NCI-H526 treated with DMSO at 0.1 percent for 48 hours (cell line): Measurements from ENCODE around the gene HTR2A.
A peak's percentile ranks its signal among the peaks of the same experiment; 100 is the strongest.

Experiments
- DNase-seq: peaks from one replicate; lab custom pipeline; 2025; lab: John Stamatoyannopoulos, UW

The HTR2A gene

DNA sequence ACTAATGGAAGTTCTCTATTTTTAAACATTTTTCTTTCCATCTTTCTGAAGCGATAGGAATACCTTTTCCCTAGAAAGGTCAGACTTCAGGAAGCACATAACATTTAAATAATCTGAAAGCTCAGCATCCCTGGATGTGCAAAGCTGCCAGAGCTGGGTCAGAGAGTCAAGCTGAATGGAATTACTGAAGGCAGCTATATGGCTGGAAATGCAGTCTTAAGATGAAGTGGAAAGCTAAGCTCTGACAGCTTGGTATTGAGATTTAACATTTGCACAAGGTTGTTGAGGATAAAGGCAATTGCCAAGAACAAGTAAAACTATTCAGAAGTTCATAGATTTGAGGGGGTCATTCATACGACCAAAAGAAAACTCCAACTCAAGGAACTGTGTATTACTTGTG lies 28.8 kb downstream of the HTR2A start:
- DNase-seq, result no peak

DNA sequence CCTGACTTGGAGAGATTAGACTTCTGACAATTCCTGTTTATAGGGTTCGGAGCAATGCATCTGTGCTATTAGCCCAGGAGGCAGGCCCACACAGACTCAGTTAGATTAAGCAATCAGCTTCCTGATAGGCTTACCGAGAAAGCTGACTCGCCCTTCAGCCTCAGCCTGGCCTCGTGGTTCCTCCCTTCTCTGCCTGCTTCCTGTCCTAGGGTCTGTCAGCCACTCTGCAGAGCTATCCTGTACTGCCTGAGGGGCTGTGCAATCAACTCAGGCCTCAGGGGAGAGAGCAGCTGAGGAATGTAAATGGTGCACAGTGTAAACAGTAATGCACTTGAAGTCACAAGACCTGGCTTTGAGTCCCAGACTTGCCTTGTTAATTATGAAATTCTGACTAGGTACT lies 30.7 kb downstream of the HTR2A start:
- DNase-seq, result no peak

DNA sequence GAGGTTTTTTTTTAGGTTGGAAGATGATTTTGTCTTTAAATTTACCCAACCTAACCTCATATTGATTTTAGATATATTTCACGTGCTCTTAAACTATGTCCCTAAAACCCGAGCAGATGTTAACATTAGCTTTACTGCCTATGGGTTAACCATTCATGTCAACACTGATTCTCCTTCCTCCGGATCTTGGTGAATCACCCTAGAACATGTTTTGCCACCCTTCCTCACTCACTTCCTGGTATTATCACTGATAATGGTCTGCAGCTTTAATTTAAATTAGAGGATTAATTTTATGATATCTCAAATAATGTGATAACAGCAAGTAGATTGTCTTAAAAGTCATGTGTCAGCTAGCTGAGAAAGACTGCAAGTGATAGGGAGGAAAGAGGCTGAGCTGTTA lies 31.9 kb downstream of the HTR2A start:
- DNase-seq, result no peak

DNA sequence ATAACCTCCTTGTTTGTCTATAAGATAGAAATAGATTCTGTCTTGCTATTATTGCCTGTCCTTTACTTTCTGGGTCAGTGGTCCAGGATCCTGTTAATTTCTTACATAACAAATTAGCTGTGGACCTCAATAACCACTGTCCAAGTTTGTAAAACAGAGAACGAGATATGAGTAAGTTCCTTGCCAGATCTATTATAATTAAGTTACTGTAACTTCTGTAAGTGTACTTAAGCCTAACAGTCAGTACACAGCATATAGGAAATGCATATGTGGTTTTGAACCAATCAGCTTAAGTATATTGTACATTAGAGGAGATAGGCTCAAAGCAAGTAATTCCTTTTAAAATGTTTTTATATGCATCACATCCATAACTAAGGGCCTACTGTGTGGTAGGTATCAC lies 34.9 kb downstream of the HTR2A start:
- DNase-seq, result no peak

DNA sequence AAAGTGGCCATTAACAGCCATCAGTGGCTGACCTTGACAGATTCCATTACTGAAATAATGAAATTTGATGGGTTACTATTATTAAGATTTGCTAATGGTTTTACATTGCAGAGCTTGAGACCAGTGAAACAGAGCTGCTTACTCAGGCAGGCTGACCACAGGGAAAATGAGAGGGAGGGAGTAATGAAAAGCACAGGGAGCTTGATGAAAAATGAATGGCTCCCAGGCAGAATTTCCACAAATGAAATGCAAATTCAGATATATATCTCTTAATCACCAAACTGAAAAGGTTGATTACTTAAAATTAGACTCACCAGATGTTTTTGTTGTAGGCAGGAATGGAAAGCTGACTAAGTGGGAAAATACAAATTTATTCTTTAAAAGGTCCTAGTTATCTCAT lies 36.1 kb downstream of the HTR2A start:
- DNase-seq, result no peak

DNA sequence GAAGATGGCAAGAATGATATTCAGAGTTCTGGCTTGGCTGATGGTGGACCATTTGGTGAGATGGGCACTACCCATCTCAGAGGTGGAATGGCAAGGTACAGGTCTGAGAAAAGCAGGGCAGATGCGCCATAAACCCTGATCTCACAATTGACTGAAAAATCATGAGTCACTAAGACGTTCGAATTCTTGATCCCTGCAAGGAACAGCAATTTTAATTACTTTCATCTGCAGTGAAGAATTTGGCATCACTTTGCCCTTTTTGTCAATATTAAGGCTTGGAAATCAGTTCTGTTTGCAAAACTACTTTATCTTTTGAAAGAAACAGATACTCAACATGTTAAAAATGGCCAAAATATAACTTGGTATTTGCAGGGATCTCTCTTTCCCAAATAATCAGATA lies 38.1 kb downstream of the HTR2A start:
- DNase-seq, result no peak

DNA sequence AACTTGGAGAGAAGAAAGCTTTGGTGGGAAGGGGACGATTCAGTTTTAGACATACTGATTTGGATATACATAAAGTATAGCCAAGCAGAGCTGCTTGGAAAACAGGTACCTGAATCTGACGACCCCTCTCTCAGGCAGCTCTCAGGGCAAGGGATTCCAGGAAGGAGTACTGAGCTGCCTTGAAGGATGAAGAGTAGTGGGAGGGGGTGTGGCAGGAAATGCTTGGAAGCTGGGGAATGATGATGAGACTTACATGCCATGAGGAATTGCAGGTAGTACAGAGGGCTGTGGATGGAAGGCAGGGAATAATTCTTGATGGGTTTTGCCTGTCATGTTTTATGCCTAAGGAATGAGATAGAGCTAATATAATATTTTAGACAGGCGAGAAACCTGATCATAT lies 38.7 kb downstream of the HTR2A start:
- no peak for DNase-seq

DNA sequence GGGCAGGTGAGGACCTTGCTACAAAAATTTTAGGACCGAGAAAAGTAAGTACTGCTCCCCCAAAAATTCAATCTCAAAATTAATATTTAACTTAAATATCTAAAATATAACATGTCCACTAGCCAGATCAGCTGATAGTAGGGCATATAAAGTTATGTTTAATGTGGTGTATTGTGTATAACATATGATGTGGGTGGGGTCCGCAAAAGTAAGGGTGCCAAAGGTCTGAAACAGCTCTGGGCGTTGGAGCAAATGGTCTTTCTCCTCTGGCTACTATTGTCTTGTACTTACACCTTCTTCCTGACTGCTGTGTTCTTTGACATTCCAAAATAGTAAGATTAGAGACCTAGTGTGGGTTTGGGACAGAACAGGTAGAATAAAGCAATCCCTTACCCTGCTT lies 41.2 kb downstream of the HTR2A start:
- no peak for DNase-seq

DNA sequence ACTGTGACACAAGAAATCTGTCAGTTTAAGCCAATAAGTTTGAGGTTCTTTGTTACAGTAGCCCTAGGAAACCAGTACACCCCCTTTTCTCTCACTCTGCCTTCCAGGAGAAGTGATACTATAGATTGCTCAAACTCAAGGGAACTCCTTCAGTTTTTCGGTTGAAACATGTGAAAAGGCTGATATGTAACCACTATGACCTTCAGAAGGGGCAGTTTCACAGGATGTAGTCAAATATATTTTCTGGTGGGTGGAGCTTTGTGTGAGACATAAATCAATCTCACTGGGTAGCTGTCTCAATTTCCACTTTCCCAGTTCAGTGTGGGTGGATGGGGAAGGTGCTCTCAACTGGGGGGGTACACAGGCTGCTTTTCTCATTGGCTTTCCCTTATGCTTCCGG lies 41.7 kb downstream of the HTR2A start:
- DNase-seq, result no peak

DNA sequence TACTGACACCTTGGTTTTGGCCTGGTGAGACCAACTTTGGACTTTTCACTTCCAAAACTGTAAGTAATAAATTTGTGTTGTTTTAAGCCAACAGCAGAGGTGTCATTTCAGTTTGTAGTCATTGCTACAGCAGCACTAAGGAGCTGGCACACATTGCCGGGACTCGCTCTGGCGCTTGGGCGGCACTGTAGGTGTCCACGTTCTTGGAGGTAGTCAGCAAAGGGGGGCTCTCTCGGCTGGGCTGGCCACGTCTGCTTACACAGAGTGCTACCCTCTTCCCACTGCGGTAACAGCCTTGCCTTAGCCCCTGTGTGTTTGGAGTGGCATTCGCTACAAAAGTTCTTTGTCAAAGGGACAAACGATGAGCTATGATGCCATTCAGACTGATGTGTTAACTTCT lies 44.7 kb downstream of the HTR2A start:
- no peak for DNase-seq

DNA sequence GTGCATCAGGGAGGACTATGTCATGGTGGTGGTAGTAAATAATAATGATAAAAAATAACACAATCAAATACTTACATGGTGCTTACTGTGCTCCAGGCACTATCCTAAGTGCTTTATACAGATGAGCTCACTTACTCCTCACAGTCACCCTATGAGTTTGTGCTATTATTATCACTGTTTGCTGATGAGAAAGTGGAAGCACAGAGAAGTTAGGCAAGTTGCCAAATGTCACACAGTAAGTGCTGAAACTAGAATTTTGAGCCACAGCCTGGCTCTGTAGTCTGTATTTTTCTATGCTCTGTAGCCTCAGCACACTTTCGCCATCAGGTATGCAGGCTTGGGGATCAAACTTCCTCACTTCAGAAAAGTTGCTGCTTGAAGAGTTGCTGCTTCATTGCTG lies 46.6 kb downstream of the HTR2A start:
- DNase-seq, result no peak

DNA sequence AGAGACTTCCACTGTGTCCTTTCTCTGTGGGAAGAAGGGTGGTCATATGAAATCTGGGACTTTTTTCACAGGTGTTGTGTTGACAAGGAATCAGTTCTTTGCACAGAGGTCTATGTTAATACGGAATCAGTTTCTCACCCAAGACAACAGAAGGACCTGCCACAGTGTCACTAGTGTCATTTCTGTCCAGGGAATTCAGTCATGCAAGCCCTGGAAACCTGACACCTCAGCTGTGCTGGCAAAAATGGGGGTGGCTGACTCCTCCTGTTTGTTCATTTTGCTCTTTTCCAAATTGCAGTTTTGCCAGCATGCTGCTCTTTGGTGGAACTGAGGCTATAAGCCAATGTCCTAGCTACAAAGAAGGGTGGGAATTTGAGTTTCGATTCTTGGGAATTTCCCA lies 50.1 kb downstream of the HTR2A start:
- DNase-seq, result no peak

DNA sequence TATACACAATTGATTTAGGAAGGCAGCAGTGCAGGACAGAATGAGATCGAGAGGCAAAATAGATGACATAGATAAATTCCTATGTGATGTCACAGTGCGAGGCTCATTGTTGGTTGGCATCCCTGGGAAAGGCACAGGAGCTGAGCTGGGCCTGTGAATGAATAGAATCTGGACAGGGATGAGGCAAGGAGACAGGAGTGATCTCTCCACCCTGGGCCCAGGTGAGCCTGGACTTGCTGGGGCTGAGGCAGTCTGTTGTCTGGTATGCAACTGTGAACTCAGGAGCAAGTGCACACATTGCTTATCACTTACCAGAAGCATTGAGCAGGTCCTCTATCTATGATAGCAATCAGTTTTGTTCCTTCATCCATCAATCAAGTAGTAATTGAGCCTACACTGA lies 51.7 kb downstream of the HTR2A start:
- DNase-seq, result no peak

DNA sequence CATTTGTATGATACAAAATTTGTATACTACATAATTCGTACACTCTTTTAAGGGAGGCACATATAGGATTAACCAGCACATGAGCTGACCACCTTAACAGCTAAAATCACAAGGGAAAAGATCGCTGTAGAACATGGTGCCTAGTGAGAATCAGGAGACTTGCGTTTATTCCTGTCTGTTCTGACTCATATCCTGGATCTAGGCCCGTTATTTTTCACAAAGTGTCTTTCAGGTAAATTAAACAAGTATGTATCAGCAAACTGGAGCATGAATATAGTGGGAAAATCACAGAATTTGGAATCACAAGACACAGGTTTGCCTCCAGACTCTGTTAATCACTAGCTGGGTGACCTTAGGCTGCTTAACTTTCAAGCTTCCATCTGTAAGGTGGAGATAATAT lies 52.4 kb downstream of the HTR2A start:
- DNase-seq, result no peak

DNA sequence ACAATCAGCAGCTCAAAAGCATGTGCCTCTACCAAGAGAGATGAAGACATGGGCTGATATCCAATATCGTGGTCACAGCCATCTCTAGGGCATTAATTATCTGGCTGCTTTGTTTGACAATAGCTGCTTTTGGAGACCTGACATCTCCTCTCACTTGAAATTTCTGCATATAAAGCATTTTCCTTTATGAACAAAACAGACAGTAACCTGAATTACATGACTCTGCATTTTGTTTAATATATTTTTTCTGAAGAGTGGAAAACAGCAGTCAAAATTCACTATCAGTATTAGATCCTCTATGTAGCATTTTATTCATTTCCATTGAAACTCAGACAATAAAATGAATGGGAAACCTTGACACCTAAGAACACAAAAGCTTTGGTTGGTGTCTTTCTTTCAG lies 57.5 kb downstream of the HTR2A start:
- no peak for DNase-seq

DNA sequence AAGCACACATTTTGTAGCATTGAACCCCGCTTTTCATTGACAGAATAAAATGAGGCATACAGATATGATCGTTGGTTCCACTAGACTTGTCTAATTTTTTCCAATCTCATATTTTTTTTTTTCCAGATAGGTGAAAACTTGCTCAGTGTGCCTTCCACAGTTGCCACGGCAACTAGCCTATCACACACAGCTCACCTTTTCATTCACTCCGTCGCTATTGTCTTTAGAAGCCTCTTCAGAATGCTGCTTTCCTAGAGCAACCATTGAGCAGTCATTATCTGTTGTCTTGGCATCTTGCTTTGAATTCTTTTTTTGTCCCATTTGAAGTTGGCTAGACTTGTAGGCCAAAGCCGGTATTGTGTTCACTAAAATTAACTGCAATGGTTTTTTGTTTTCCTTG lies 62.2 kb downstream of the HTR2A start:
- DNase-seq, result no peak

DNA sequence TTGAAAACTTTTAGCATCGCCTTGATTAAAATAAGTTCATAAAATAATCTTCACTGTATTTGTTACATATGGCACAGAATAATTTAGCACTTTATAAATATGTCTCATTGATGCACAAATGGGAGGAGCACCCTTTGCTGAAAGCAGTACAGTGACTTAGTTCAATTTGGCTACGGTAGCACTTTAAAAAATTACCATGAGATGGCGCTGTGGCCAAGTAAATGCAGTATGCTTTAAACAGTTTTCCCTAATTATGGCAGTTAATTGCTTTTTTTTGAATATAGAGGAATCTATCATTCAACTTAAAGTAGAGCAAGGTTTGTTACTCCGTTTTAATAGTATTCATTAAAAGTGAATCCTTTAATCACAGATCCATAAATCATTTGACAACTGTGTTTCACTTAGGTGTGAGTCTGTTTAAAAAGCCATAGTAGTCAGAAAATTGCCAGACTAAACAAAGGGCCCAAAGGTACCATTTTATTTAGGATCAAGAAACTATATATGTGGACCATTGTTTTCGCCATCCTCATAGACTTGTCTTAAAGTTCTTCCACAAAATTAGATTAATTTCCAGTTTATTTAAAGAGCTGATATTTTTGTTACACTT lies 65.2 kb downstream of the HTR2A start:
- DNase-seq, result peak; percentile 60

DNA sequence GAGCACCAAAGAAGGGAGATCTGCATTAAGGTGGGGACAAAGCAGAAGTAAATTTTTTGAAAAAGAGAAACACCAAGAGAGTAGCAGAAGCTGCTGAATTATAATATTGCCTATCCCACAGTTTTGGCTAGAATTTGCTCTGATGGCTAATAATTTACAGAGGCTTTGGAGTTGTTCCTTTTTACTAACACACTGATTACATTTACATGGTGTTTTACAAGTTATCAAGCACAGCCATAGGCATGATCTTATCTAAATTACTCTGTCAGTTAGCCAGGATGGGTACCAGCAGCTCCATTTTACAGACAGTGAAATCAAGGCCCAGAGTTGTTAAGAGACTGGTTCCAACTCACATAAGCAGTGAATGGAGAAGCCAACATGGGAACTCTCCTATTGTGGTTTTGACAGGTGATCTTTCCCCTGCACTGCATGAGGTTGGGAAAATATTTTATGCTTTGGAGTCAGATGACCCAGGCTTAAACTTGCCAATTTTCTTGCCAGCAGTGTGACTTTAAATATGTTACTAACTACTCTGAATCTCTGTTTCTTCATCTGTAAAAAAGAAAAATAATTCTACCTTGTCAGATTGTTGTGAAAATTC lies 66.3 kb downstream of the HTR2A start:
- no peak for DNase-seq

DNA sequence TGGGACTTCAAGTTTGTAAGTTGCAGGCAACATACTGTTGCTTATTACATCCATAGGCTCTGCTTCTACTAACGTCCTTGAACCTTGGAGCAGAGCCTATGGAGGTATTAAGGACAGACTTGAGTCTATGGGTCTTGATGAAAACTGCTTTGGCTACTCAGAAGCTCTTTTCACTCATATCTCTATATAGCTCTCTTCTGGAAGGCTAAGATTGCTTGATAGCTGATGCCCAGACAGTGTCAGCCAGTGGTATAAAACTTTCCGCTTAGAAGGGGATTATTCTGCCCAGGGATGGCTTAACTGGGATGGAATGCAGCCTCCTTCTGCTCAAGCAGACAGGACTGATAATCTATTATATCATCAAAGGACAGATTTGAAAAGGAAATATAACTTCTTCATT lies 74.3 kb downstream of the HTR2A start:
- no peak for DNase-seq

DNA sequence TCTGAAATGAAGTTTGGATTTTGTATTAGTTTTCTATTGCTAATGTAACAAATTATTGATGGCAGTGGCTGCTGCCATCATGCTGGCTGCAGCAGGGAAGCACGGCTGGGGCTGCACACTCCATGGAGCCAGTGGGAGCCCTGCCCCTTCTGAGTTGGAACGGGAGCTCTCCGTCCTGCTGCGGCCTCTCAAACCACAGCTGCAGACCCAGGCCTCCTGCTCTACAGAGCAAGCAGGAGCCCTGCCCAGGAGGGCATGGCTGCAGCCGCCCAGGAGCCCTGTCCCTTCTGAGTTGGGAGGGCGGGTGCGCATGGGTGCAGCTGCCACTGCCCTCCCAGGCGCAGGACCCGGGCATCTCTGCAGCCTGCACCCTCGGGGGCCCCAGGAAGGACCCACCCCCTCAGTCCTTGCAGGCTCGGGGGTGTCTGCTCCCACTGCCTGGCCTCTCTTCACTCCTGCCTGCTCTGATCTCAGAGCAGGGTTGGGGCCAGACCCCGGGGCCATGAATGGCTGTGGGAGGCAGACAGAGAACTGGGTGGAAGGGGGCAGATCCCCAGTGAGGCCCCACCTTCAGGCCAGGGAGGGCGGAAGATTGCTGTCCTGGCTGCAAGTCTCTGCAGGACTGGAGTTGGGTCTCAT lies 78.9 kb downstream of the HTR2A start:
- no peak for DNase-seq

DNA sequence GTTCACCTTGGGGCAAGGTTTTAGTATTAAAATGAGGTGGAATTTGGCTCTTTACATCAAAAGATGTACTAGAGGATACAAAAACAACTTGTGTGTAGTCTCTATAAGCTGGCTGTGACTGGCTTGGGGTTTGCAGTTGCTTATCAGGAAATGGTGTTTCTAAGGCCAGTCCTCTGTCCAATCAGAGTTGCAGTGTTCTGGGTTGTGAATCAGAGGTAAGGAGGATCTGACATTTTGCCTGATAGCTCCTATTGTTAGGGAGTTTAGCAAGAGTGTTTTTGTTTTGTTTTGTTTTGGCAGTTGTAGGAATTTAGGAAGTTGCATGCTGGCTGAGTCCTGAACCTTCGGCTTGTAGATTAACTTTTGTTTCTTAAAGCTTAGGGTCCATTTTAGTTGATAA lies 79.8 kb downstream of the HTR2A start:
- no peak for DNase-seq

DNA sequence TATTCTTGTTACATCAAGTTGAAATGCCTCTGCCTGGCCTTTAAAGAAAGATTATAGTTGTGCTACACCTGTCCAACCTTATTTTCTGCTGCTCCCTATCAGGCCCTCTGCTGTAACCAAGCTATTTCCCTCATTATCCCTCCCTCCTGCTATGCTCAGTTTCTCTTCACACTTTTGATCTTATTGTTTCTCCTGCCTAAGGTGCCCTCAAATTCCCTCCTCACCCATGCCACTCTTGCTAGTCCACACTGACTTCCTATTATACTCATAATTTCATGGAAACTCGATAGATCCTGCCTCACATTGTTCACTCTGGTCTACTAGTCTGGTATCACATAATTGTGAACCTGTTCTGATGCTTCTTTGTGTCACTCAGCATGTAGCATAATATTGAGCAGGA lies 80.5 kb downstream of the HTR2A start:
- no peak for DNase-seq

DNA sequence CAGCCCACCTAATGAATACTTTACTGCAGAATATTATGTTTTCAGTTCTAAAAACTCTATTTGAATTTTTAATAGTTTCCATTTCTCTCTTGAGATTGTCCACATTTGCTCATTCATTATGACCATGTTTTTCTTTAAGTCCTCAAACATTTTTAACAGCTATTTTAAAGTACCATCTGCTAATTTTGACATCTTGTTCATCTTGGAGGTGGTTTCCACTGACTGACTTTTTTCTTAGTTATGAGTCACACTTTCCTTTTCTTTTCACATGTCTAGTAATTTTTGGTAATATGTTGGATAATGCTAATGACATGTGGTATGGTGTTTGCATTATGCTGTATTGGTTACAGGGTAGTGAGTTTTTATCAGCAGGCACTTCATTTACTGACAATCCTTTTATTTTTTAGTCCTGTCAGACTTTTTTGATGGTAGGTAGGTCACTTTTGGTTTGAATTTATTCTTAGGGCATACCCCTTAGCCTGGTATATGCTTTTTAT lies 84.5 kb downstream of the HTR2A start:
- no peak for DNase-seq

DNA sequence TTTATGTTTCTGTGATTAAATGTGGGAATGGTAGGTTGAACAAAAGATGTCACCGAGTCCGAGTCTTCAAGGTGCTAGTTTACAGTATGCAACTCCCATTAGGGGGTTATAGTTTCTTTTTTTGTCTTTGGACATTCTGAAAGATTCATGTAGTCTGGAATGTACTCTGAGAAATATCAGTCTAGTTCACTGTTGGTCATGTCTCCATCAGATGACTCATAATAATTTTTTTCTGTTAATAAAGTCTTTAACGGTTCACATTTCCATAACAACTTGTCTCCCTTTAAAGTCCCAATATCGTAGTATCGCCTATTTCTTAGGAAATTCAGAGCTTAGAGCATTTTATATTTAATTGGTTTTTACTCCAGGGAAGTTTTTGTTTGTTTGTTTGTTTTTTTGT lies 86.4 kb downstream of the HTR2A start:
- no peak for DNase-seq
